Tibial artery (tissue), 4 donors: ENCODE data around the gene ALDOC.

Experiments
- DNase-seq, 2 donors: peaks; one replicate each; pipeline ENCODE4 v3.0.0-alpha.2; 2019
- H3K27ac ChIP-seq, 2 donors: fragments of 200-600 bp; sonication (generic) in 1 of 2; 1 replicate in 1 of 2; 2 replicates in 1 of 2; pipeline ENCODE4 v1.5.1; 2018 to 2019; ENCODE audit warnings: mild to moderate bottlenecking in 1 of 2
- H3K27me3 ChIP-seq, 2 donors: fragments of 200-600 bp; sonication (generic) in 1 of 2; one replicate each; pipeline versions ENCODE4 v1.5.1 to v1.6.0; 2016 to 2019
- H3K36me3 ChIP-seq, 3 donors: fragments of 200-600 bp; sonication (generic) in 2 of 3; one replicate each; pipeline ENCODE4 v1.5.1; 2016 to 2019; ENCODE audit warnings: mild to moderate bottlenecking in 2 of 3
- H3K4me1 ChIP-seq, 4 donors: fragments of 200-600 bp; sonication (generic) in 2 of 4; 1 replicate in 3 of 4; 2 replicates in 1 of 4; pipeline ENCODE4 v1.5.1; 2016 to 2019
- H3K4me3 ChIP-seq, 2 donors: fragments of 200-600 bp; sonication (generic) in 1 of 2; 1 replicate in 1 of 2; 2 replicates in 1 of 2; pipeline ENCODE4 v1.5.1; 2018 to 2019; ENCODE audit warnings: mild to moderate bottlenecking in 2 of 2
- H3K9me3 ChIP-seq, 3 donors: fragments of 200-600 bp; sonication (generic) in 1 of 3; one replicate each; pipeline ENCODE4 v1.5.1; 2016 to 2019
- CTCF ChIP-seq, 2 experiments: fragments of 200-600 bp in 1 of 2; fragments of 450-650 bp in 1 of 2; IDR thresholded peaks; one replicate each; pipeline ENCODE4 v1.5.1; 2017 to 2019; ENCODE audit warnings: antibody characterized with exemption in 2 of 2, mild to moderate bottlenecking in 1 of 2, moderate library complexity in 1 of 2
- intact Hi-C: fragments of 100-400 bp; cut with DNase I; formaldehyde crosslinking; loops from one replicate; pipeline ENCODE4 v1.15.0; 2023; ENCODE audit warnings: low total_unique reads

The ALDOC gene

GRCh38 chr17:28584434-28584833 is 7.7 kb upstream of the ALDOC start:
- no peaks in the 10 kb centered on the region for H3K4me1 ChIP-seq
- no peak overlapping the region for H3K4me3 ChIP-seq
- peaks cover 0 to 31% (median 8%) of the 10 kb centered on the region in 3 donors for H3K36me3 ChIP-seq
- no peaks in the 10 kb centered on the region for H3K27me3 ChIP-seq
- H3K27ac ChIP-seq = no peak overlapping the region
- intact Hi-C loops = no loop called here
- no peak for DNase-seq
- TF ChIP-seq CTCF (IDR thresholded peaks at IDR 0.05) = no peak
- H3K9me3 ChIP-seq = no peaks in the 10 kb centered on the region

- no peak for TF ChIP-seq CTCF (IDR thresholded peaks at IDR 0.05)
- no peak for DNase-seq
- Histone ChIP-seq H3K36me3 (peaks cover 0 to 31% (median 8%) of the 10 kb centered on the region in 3 donors), H3K27me3 (no peaks in the 10 kb centered on the region), H3K4me3 (no peak overlapping the region), H3K4me1 (peaks cover 0 to 2% (median 0%) of the 10 kb centered on the region in 4 donors), H3K27ac (no peak overlapping the region), H3K9me3 (no peaks in the 10 kb centered on the region)
- intact Hi-C loops = no loop called here
Observed at GRCh38 chr17:28582513-28582912, 5.8 kb upstream of the ALDOC start.

GRCh38 chr17:28580959-28581358 is 4.3 kb upstream of the ALDOC start:
- H3K36me3 ChIP-seq = peaks cover 0 to 28% (median 8%) of the 10 kb centered on the region in 3 donors
- TF ChIP-seq CTCF (IDR thresholded peaks at IDR 0.05) = no peak
- DNase-seq = no peak

GRCh38 chr17:28579526-28579925 is 2.8 kb upstream of the ALDOC start:
- DNase-seq = no peak
- peaks cover 0 to 16% (median 4%) of the 10 kb centered on the region in 4 donors for H3K4me1 ChIP-seq
- H3K27ac ChIP-seq = no peak overlapping the region
- peaks cover 0 to 15% (median 4%) of the 10 kb centered on the region in 3 donors for H3K36me3 ChIP-seq
- H3K27me3 ChIP-seq = no peaks in the 10 kb centered on the region
- intact Hi-C loops = no loop called here
- no peaks in the 10 kb centered on the region for H3K9me3 ChIP-seq
- no peak overlapping the region for H3K4me3 ChIP-seq
- no peak for TF ChIP-seq CTCF (IDR thresholded peaks at IDR 0.05)

More at GRCh38 chr17:28580959-28581358, 4.3 kb upstream of the ALDOC start:
- no peaks in the 10 kb centered on the region for H3K27me3 ChIP-seq
- no peak overlapping the region for H3K4me3 ChIP-seq
- H3K27ac ChIP-seq = no peak overlapping the region
- intact Hi-C loops = no loop called here
- H3K9me3 ChIP-seq = no peaks in the 10 kb centered on the region
- peaks cover 0 to 12% (median 4%) of the 10 kb centered on the region in 4 donors for H3K4me1 ChIP-seq

- Histone ChIP-seq H3K9me3 (no peaks in the 10 kb centered on the region), H3K4me1 (peaks cover 0 to 16% (median 4%) of the 10 kb centered on the region in 4 donors), H3K36me3 (peaks cover 0 to 5% (median 0%) of the 10 kb centered on the region in 3 donors), H3K4me3 (no peak overlapping the region), H3K27ac (no peak overlapping the region), H3K27me3 (no peaks in the 10 kb centered on the region)
- TF ChIP-seq CTCF (IDR thresholded peaks at IDR 0.05) = no peak
- intact Hi-C loops = no loop called here
- no peak for DNase-seq
Observed at GRCh38 chr17:28578246-28579195, 1.8 kb upstream of the ALDOC start.
